Measurements from ENCODE around the gene ST6GAL1. TPM values are rescaled to one million over a fixed set of nuclear protein-coding genes. Genes with fewer than 3 reads are reported as not detected.

ST6GAL1 gene
- total RNA-seq, 6 experiments from 2014 or later, result 389 to 574 (median 483) TPM

GRCh38 chr3:186922224-186922623, 8.1 kb upstream of the ST6GAL1 start:
- DNase-seq, result no peak
- Histone ChIP-seq H3K4me3 (no peak overlapping the region), H3K4me1 (no peaks in the 10 kb centered on the region), H3K27me3 (no peaks in the 10 kb centered on the region), H3K36me3 (no peaks in the 10 kb centered on the region), H3K27ac (no peak overlapping the region), H3K9me3 (no peaks in the 10 kb centered on the region)
- intact Hi-C loops (cut with DNase I), result loop anchor here in 1 of 2 donors (10.0 kb wide), 1 partner anchor 67 kb away; no protein-coding TSS in a partner anchor
- TF ChIP-seq POLR2A (IDR thresholded peaks at IDR 0.05) (no peak), CTCF (IDR thresholded peaks at IDR 0.05) (no peak)
- 80% methylated on average over 1 of the region's 9 CpGs for WGBS (ENCODE audit: insufficient coverage, low coverage, low lambda C conversion rate, missing lambda C conversion rate)
- no peak for ATAC-seq

GRCh38 chr3:186922790-186923189, 7.5 kb upstream of the ST6GAL1 start:
- no peaks in the 10 kb centered on the region for H3K36me3 ChIP-seq
- H3K9me3 ChIP-seq, result no peaks in the 10 kb centered on the region
- DNase-seq, result no peak
- H3K27me3 ChIP-seq, result no peaks in the 10 kb centered on the region
- no peak overlapping the region for H3K27ac ChIP-seq
- no peak for ATAC-seq
- no peaks in the 10 kb centered on the region for H3K4me1 ChIP-seq
- TF ChIP-seq POLR2A (IDR thresholded peaks at IDR 0.05) (no peak), CTCF (IDR thresholded peaks at IDR 0.05) (no peak)
- WGBS (ENCODE audit: insufficient coverage, low coverage, low lambda C conversion rate, missing lambda C conversion rate), result 74% methylated on average over 4 of the region's 5 CpGs
- intact Hi-C loops (cut with DNase I), result loop anchor here in 1 of 2 donors (10.0 kb wide), 1 partner anchor 68 kb away; no protein-coding TSS in a partner anchor
- H3K4me3 ChIP-seq, result no peak overlapping the region

- Histone ChIP-seq H3K36me3 (no peaks in the 10 kb centered on the region), H3K9me3 (no peaks in the 10 kb centered on the region), H3K27me3 (no peaks in the 10 kb centered on the region), H3K4me1 (no peaks in the 10 kb centered on the region), H3K27ac (no peak overlapping the region), H3K4me3 (no peak overlapping the region)
- intact Hi-C loops (cut with DNase I), result loop anchor here in 1 of 2 donors (10.0 kb wide), 1 partner anchor 68 kb away; no protein-coding TSS in a partner anchor
- ATAC-seq (no peak), DNase-seq (no peak)
- 100% methylated on average over 3 of the region's 3 CpGs for WGBS (ENCODE audit: insufficient coverage, low coverage, low lambda C conversion rate, missing lambda C conversion rate)
- TF ChIP-seq CTCF (IDR thresholded peaks at IDR 0.05) (no peak), POLR2A (IDR thresholded peaks at IDR 0.05) (no peak)
Measured at GRCh38 chr3:186923241-186923640, 7.1 kb upstream of the ST6GAL1 start.

- H3K9me3 ChIP-seq, result no peaks in the 10 kb centered on the region
- no peak for TF ChIP-seq CTCF (IDR thresholded peaks at IDR 0.05)
- TF ChIP-seq POLR2A (IDR thresholded peaks at IDR 0.05), result no peak
- H3K36me3 ChIP-seq, result no peaks in the 10 kb centered on the region
- DNase-seq, result no peak
- ATAC-seq, result no peak
- H3K4me3 ChIP-seq, result no peak overlapping the region
- no peaks in the 10 kb centered on the region for H3K27me3 ChIP-seq
- intact Hi-C loops (cut with DNase I), result loop anchor here in 1 of 2 donors (10.0 kb wide), 1 partner anchor 71 kb away; no protein-coding TSS in a partner anchor
- H3K4me1 ChIP-seq, result no peaks in the 10 kb centered on the region
- 80% methylated on average over 1 of the region's 1 CpG for WGBS (ENCODE audit: insufficient coverage, low coverage, low lambda C conversion rate, missing lambda C conversion rate)
- no peak overlapping the region for H3K27ac ChIP-seq
Measured at GRCh38 chr3:186925826-186926225, 4.5 kb upstream of the ST6GAL1 start.
